HG02763 (cell line): ENCODE results near the gene TNK2.

Experiments
- ATAC-seq: cut with Tn5 transposase; IDR thresholded peaks from one replicate; pipeline ENCODE4 v1.9.1; 2021; ENCODE audit warnings: mild to moderate bottlenecking, moderate library complexity; ENCODE audit not compliant: unreplicated experiment

The TNK2 gene

DNA sequence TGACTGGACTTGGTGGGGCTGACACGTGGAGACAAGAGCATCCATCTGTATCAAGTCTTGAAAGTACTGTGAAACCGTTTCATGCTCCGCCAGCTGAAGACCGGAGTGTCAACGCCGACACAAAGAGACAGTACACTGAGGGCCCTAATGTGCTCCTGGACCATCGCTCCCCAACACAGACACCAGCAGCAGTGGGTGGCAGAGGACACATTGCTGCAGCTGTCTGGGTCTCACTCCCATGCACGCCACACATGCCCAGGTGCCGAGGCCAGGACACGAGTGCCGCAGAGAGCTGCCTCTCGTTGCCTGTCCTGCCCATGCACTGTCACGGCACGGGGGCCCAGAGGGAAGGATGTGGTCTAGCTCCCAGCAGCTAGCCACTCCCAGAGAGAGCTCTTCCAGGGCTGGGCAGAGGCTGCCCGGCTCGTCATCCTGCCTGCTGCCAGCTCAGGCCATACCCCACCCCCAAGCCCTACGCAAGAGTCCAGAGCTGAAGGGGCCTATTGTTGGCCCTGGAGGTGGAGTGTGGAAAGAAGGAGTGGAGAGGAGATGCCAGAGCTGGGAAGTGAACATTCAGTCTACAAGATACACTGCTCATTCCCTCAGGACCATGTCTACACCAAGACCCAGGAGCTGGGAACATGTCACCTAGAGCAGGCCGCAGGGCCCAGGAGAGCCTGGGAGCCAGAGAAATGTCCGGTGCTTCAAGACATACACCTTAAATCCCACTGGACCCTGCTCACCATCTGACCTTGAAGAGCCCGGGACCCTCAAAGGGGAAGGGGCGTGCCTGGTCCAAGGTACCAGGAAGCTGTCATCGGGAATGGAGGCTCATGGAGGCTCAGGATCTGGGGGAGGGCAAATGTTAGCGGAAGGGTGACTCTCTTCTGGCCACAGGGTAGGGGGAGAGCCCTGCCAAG, 7.7 kb downstream of the TNK2 start:
- peak; percentile 35 for ATAC-seq

DNA sequence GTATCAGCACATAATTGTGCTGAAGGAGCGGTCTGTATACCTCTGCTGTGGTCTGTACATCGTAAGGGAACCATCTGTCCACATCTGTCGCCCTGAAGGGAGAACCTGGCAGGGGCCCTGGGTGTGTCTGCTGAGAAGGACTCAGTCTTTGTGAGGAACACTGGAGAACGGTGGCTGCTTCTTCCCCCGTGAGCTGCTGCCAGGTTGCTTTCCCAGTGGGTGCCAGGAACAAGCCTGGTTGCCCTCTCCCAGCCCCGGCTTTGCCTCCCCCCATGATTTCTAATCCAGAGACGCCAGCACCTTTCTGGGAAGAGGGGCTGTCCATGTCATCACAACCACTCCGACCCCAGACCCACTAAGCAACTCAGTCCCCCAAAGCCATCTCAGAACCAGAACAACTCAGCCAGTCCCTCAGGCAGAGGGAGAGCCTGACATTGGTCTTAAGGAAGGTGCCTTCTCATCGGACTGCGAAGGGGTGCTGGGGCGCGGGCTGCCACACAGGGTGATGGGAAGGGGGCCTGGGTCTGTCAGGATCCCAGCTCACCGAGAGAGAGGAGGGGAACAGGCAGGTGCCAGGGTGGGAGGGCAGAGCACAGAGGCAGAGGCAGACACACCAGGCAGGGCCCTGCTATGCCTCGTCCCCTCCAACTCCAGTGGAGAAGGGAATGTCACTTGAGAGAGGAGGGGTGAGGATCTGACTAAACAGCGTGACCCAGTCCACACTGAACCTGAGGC, 8.5 kb downstream of the TNK2 start:
- ATAC-seq = no peak

DNA sequence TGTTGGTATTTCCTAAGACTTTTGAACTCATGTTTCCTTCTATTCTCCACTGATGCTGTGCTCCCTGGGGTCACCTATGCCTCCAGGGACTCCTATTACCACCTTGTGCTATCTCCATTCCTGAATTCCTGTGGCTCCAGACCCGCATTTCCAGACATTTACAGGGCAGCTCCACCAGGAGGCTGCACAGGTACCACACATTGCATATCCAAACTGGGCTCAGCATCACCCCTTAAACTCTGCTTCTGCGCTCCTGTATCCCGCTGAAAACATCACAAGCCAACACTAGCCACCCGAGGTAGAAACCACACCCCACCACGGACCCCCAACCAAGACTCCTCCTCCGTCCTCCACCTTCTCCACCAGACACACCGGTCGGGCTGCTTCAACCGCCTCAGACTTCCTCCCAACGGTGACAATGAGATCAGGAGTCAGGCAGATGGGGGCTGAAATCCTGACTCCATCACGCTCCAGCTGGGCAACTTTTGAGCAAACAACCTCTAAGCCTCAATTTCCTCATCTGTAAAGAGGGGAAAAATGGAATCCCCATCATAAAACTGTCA, 10.4 kb downstream of the TNK2 start:
- no peak for ATAC-seq

DNA sequence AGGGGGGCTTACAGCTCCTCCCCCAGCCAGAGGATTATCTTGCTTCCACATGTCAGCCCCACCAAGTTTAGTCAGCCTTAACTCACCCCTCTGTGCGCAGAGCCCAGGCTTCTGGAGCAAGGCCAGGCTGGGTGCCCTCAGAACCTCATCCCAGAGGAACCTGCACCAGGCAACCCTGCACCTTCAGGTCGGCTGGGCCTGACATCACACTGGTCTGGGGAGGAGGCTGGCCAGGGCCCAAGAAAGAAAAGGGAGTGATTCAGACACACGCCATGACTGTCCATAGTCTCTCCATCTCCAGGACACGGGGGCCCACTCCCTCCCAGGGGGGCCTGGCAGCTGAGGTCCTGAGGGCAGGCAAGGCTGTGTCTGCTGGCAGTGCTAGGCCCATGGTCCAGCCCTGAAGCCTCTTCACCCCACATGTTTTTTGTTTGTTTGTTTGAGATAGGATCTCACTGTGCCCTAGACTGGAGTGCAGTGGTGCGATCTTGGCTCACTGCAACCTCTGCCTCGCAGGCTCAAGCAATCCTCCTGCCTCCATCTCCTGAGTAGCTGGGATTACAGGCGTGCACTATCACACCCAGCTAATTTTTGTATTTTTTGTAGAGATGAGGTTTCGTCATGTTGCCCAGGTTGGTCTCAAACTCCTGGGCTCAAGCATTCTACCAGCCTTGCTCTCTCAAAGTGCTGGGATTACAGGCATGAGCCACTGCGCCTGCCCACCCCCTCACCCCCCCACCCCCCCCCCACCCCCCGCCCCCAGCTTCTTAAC, 11.1 kb downstream of the TNK2 start:
- ATAC-seq = no peak

DNA sequence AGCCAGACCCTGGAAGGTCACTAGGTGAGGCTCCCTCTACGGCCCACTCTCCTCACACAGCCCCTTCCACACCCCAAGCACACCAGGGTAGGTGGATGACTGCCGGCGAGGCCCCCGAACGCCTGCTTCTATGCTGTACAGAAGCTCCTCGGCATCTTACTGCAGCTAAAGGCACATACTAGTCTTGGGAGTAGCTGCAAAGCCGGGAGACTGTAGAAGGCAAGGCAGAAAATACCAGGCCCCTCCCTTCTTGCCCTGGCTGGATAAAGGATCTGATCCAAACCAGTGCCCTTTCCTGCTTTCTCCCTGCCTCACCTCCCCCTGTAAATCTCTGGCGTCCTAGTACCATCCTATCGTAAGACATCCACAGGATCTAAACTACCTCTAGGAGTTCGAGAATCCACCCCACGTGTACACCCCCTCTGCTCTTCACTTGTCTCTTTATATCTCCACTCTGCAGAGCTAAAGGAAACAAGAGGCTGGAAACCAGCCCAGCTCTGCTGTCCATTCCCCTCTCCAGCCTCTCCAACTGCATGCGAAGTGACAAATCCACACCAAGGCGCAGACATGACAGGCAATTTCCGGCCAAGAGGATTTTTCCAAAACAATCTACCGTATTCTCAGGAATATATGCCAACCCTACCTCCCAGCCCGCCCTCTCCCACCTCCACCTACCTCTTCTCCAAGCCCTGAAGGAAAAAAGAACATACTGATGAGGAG, 11.8 kb downstream of the TNK2 start:
- ATAC-seq = no peak

DNA sequence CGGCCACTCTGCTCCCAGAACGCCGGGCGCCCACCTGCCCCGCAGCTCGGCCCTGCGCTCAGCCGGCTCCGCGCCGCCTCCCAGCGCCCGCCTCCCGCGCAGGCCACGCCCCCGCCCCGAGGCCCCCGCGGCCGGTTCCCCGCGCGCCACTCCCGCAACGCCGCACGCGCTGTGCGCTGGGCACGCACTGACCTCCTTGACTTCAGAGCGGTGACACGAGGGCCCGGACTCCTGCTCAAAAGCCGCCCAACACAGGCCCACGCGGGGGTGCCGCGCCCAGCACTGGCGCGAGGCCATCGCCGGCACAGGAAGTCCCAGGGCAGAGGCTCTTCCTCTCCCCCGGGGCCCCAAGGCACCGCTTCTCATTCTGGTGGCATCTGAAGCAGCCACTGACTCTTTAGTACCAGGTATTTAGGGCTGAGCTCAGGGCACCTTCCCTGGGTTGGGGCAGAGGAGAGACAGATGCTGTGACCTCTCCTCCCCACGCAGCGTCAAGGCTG, 12.4 kb downstream of the TNK2 start:
- ATAC-seq = peak; percentile 37

DNA sequence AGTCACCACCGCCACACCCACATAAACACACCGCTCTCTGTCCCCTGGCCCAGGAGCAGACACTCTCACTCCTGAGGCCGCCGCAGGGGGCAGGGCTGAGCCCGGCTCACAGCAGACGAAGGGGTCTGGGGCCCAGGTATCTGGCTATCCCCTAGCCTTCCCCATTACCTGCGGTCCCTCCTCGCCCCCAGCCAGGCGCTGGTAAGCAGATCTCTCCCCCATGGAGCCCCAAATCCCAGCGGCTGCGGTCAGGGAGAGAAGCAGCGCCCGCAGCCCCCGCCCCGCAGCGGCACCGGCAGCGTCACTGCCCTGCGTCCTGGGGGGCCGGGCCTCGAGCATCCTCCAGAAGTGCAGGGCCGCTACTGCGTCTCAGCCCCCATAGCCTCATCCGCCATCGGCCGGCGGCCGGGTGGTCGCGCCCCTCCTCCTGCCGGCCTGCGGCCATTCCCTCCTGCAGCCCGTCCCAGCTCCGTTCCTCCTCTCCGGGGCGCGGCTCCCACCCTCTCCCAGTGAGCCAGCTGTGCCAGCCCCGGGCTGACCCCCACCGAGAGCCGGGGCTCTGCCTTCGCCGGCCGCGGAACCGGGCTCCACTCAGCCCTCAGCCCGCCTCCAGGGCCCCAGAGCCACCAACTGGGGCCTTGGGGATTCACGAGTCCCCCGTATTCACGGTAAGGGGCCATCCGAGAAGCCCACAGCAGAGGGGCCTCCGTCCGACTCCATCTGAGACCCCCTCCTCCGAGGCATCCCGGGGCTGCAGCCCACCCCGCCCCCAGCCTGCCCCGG, 13.1 kb downstream of the TNK2 start:
- peak; percentile 56 for ATAC-seq

- ATAC-seq = no peak
Measured at GRCh38 chr3:195893916-195894465, 14.4 kb downstream of the TNK2 start.

DNA sequence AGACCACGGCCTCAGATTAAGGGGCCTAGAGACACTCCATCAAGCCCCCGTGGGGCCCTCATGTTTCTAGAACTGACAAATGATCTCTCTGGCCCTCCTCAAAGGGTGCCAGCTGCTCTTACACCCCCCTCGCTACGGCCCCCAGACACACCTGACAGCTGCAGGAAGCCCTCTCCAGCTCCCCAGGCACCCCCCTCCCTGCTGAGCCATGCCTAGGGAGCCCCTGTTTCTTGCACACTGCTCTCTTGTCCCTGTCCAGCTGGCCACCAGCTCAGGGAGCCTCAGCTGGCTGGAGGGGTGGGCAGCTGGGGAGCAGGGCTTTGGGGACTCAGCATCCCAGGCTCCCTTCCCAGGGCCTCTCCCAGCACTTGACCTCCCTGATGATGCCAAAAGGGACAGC, 14.8 kb downstream of the TNK2 start:
- no peak for ATAC-seq

DNA sequence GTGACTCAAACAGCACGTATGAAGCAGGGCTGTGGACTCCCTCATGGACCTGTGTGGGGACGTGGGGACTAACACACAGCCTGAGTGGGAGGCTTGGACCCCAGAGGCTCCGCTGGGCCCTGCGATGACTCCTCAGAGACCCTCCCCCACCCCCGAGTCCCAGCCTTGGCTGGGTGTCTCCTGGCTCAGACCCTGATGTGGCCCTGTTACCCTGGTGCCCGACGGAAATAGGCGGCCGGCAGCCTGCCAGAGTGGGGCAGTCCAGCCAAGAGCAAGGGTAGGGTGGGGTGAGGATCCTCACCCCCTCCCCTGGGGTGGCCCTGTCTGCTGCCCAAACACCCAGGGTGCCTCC, 15.3 kb downstream of the TNK2 start:
- ATAC-seq = no peak

- ATAC-seq = no peak
Measured at GRCh38 chr3:195892105-195893043, 16.0 kb downstream of the TNK2 start.

DNA sequence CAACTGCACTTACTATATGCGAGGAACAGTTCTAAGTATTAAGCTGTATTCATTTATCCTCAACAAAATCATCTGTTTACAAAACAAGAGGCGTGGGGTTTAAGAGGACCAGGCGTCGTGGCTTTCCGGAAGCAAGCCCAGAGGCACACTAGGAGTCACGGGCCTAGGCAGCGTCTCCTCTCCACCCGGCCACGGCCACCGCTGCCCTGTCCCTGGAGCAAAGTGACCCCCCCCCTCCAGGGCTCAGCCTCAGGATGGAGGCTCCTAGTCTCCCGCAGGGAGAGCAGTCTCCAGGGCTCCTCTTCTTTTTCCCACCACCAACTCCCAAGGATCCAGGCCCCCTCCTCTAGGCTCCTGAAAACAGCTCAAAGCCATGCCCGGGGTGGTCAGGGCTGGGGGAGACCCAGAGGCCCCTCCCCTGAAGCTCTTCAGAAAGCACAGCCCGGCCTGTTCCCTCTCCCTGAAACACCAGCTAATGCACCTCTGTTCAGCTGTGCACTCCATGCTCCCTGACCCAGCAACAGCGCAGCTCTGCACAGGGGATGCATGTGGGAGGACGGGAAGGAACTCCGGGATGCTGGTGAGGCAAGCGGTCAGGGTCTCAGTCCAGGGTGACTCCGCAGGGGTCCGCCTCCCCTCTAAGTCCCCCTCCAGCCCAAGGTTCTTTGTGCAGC, 16.8 kb downstream of the TNK2 start:
- ATAC-seq = no peak

DNA sequence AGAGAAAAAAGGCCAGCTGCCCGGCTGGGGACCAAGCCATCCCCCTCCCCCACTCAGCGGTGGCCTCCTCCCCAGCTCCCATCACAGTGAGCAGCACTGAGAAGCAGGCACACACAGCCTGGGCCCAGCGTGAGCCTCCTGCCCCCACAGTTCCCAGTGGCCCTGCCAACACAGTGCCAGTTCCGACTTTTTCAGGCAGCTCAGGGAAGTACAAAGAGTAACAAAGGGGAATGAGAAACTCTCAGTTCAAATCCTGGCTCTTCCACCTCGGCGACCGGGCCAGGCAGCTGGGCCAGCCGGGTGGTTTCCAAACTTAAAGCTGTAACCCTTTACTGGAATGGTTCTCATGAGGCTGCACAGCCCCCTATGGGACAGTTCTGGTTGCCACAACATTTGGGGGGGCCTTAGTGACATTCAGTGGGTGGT, 18.5 kb downstream of the TNK2 start:
- ATAC-seq = no peak

- ATAC-seq = no peak
Measured at GRCh38 chr3:195888981-195889869, 19.1 kb downstream of the TNK2 start.

DNA sequence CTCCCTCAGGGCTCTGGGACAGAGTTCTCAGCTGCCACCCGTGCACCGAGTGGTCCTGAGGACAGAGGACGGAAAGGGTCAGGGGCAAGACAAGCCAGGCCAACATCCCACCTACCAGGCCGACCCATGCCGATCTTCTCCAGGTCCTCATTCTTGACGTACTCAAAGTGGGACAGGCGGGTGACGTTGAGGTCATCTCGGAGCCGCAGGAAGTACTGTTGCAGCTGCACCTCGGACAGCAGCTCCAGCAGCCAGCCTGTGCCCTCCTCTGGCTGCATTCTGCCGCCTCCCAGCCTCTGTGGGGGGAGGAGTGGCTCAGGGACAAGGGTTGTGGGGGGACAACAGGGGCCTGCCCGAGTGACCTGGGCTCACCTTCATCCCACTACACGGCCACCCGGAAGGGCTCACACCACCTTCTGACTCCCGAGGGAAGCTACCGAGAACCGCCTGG, 20.0 kb downstream of the TNK2 start:
- no peak for ATAC-seq

DNA sequence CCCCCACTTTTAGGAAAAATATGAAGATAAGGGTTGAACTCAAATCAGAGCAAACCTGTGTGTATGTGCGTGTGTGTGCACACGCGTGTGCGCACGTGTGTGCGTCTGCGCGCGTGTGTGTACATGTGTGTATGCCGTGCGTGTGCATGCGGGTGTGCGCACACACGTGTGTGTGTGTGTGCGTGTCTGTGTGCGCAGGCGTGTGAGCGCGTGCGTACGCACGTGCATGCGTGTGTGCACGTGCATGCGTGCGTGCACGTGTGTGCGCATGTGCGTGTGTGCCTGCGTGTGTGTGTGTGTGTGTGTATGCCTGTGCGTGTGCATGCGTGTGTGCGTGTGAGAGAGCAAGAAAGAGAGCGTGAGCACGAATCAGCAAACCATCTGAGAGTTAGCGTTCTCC, 20.7 kb downstream of the TNK2 start:
- ATAC-seq = no peak
